HG03469 (cell line): ENCODE data around the gene TMEM200A.

ENCODE experiments used
- ATAC-seq: cut with Tn5 transposase; IDR thresholded peaks from one replicate; pipeline ENCODE4 v1.9.1; 2021; ENCODE audit warnings: mild to moderate bottlenecking, moderate library complexity, moderate number of reproducible peaks; ENCODE audit not compliant: unreplicated experiment

Gene TMEM200A

GRCh38 chr6:130482645-130483390 is 117.0 kb downstream of the TMEM200A start:
- ATAC-seq = no peak

GRCh38 chr6:130485870-130486269 is 120.1 kb downstream of the TMEM200A start:
- no peak for ATAC-seq

GRCh38 chr6:130486417-130486816 is 120.6 kb downstream of the TMEM200A start:
- ATAC-seq = no peak

GRCh38 chr6:130489514-130489913 is 123.7 kb downstream of the TMEM200A start:
- ATAC-seq = no peak
